ENCODE results near the gene NTF3. TPM values are rescaled to one million over a fixed set of nuclear protein-coding genes. Genes with fewer than 3 reads are reported as not detected.

NTF3 gene
- total and polyA plus RNA-seq, 12 donors = 0.20 to 2.2 (median 0.79) TPM; not detected in 1

DNA sequence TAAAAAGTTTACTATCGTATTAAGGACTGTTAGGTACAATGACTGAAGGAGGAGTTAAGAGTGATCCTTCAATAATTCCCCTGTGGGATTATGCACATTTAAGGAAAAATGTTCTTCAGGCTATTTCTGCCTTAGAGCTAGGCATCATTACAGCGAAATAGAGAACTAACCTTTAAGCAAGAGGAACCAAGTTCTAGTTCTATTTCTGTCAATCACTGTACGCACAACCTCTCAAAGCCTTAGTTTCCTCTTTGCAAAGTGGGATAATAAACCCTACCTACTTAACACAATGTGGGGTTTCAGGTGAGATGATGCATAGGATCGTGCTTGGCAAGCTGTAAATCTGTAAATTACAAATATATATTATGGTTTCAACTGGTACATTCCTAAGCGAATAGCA lies 15.4 kb downstream of the NTF3 start:
- 89 to 95% methylated on average over 5 of the region's 5 CpGs for WGBS, 2 donors
- TF ChIP-seq, protein P1, sequence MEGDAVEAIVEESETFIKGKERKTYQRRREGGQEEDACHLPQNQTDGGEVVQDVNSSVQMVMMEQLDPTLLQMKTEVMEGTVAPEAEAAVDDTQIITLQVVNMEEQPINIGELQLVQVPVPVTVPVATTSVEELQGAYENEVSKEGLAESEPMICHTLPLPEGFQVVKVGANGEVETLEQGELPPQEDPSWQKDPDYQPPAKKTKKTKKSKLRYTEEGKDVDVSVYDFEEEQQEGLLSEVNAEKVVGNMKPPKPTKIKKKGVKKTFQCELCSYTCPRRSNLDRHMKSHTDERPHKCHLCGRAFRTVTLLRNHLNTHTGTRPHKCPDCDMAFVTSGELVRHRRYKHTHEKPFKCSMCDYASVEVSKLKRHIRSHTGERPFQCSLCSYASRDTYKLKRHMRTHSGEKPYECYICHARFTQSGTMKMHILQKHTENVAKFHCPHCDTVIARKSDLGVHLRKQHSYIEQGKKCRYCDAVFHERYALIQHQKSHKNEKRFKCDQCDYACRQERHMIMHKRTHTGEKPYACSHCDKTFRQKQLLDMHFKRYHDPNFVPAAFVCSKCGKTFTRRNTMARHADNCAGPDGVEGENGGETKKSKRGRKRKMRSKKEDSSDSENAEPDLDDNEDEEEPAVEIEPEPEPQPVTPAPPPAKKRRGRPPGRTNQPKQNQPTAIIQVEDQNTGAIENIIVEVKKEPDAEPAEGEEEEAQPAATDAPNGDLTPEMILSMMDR (IDR thresholded peaks at IDR 0.05) = no peak
- H3K36me3 ChIP-seq = no peaks in the 10 kb centered on the region
- H3K27me3 ChIP-seq = peaks cover 0 to 7% (median 3%) of the 10 kb centered on the region in 7 donors
- no peak for DNase-seq
- peaks cover 0 to 5% (median 0%) of the 10 kb centered on the region in 9 donors for H3K4me1 ChIP-seq
- ATAC-seq = no peak
- H3K27ac ChIP-seq = no peak overlapping the region
- no peak overlapping the region for H3K4me3 ChIP-seq
- intact Hi-C loops (cut with DNase I) = loop anchor here in 5 of 10 donors (10.0 kb wide), 4 partner anchors 117 to 423 kb away; no protein-coding TSS in a partner anchor
- H3K9me3 ChIP-seq = no peaks in the 10 kb centered on the region

DNA sequence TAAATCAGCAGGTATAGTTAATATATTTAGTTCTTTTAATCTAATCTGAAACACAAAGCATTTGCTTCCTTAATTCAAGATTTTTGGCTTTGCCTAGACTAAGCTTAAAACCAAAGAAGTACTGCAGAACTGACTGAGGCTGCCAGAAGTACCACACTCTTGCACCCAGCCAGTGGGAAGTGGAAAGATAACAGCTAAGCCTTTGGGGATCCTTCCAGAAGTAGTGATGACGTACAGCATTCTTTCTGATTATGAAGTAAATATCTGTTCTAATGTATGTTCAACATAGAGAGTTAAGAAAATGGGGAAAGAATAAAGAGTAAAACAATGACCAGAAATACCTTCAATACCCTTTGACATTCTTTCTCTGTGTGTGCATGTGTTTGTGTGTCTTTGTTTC lies 19.3 kb downstream of the NTF3 start:
- H3K4me3 ChIP-seq = no peak overlapping the region
- intact Hi-C loops (cut with DNase I) = no loop called here
- no peaks in the 10 kb centered on the region for H3K36me3 ChIP-seq
- H3K9me3 ChIP-seq = no peaks in the 10 kb centered on the region
- peaks cover 0 to 3% (median 0%) of the 10 kb centered on the region in 7 donors for H3K27me3 ChIP-seq
- WGBS, 2 donors = 76 to 81% methylated on average over 1 of the region's 1 CpG
- ATAC-seq (no peak), DNase-seq (no peak)
- TF ChIP-seq, protein P1 (IDR thresholded peaks at IDR 0.05) = no peak
- peaks cover 0 to 4% (median under 1%) of the 10 kb centered on the region in 9 donors for H3K4me1 ChIP-seq
- no peak overlapping the region for H3K27ac ChIP-seq

DNA sequence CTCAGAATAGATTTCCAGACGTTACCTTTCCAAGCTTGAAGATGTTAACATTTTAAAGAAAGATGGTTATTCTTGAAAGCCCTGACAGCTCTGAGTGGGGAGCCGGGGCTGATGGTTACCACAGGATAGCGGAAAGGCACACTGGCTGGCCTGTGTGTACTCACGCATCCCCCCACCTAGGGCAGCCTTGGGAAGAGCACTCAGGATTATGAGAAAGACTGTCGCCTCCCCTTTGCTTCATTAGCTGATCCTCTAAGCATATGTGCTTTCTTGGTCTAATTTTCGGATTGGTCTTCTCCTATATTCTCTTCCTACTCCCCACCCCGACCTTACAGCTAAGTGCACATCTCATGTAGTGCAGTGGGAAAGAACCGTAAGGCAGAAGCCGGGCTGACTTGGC lies 20.7 kb downstream of the NTF3 start:
- Histone ChIP-seq H3K27ac (no peak overlapping the region), H3K4me3 (no peak overlapping the region), H3K9me3 (no peaks in the 10 kb centered on the region), H3K27me3 (peaks cover 0 to 8% (median 0%) of the 10 kb centered on the region in 7 donors), H3K36me3 (no peaks in the 10 kb centered on the region), H3K4me1 (peaks cover 3 to 17% (median 13%) of the 10 kb centered on the region in 9 donors)
- DNase-seq (no peak), ATAC-seq (no peak)
- WGBS, 2 donors = 90 to 92% methylated on average over 9 of the region's 9 CpGs
- TF ChIP-seq, protein P1 (IDR thresholded peaks at IDR 0.05) = no peak
- intact Hi-C loops (cut with DNase I) = no loop called here

DNA sequence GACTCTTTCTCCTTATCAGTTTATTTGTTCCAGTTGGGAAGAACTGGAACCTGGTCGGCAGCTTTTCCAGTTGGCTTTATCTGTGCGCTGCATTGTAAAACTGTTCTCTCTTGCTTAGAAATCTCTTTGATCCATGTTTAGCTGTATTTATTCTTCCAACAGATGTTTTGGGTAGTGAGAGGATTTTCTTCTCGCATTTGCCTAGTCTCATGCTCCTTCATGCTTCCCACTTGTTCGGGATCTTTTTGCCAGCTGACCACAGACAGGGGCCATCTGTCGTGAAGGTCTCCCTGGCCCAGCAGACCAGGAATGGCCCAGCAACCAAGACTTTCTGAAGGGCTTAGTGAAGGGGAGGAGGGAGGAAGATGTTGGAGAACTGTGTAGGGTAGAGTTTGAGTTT lies 21.6 kb downstream of the NTF3 start:
- DNase-seq = no peak
- intact Hi-C loops (cut with DNase I) = no loop called here
- ATAC-seq = no peak
- no peak overlapping the region for H3K27ac ChIP-seq
- no peaks in the 10 kb centered on the region for H3K36me3 ChIP-seq
- H3K27me3 ChIP-seq = peaks cover 0 to 8% (median 0%) of the 10 kb centered on the region in 7 donors
- peaks cover 3 to 19% (median 13%) of the 10 kb centered on the region in 9 donors for H3K4me1 ChIP-seq
- TF ChIP-seq, protein P1 (IDR thresholded peaks at IDR 0.05) = no peak
- no peak overlapping the region for H3K4me3 ChIP-seq
- WGBS, 2 donors = 75 to 76% methylated on average over 5 of the region's 5 CpGs
- H3K9me3 ChIP-seq = no peaks in the 10 kb centered on the region

All from heart right ventricle (tissue), 16 donors.